NCI-H345 (cell line): ENCODE measurements around the gene KCNQ1.

Source experiments
- DNase-seq: peaks from one replicate; lab custom pipeline; 2025; lab: John Stamatoyannopoulos, UW

KCNQ1 gene

GRCh38 chr11:2409611-2410468, 35.0 kb upstream of the KCNQ1 start:
- DNase-seq: no peak

GRCh38 chr11:2410616-2411015, 34.2 kb upstream of the KCNQ1 start:
- DNase-seq: no peak

- no peak for DNase-seq
Observed at GRCh38 chr11:2411446-2412305, 33.1 kb upstream of the KCNQ1 start.

GRCh38 chr11:2412323-2412722, 32.5 kb upstream of the KCNQ1 start:
- DNase-seq: no peak

- DNase-seq: peak; percentile 9
Observed at GRCh38 chr11:2413742-2414579, 30.8 kb upstream of the KCNQ1 start.

GRCh38 chr11:2414616-2415015, 30.2 kb upstream of the KCNQ1 start:
- no peak for DNase-seq

- DNase-seq: no peak
Observed at GRCh38 chr11:2415171-2415570, 29.6 kb upstream of the KCNQ1 start.

- no peak for DNase-seq
Observed at GRCh38 chr11:2415601-2416380, 29.0 kb upstream of the KCNQ1 start.

- DNase-seq: no peak
Observed at GRCh38 chr11:2416765-2417164, 28.0 kb upstream of the KCNQ1 start.

GRCh38 chr11:2417856-2418692, 26.7 kb upstream of the KCNQ1 start:
- DNase-seq: no peak

- no peak for DNase-seq
Observed at GRCh38 chr11:2418693-2419360, 26.0 kb upstream of the KCNQ1 start.

GRCh38 chr11:2419638-2420501, 24.9 kb upstream of the KCNQ1 start:
- DNase-seq: peak; percentile 71

GRCh38 chr11:2420502-2421225, 24.1 kb upstream of the KCNQ1 start:
- DNase-seq: peak; percentile 80

GRCh38 chr11:2421226-2421994, 23.4 kb upstream of the KCNQ1 start:
- no peak for DNase-seq

- no peak for DNase-seq
Observed at GRCh38 chr11:2421996-2422395, 22.8 kb upstream of the KCNQ1 start.

- DNase-seq: no peak
Observed at GRCh38 chr11:2422461-2423156, 22.2 kb upstream of the KCNQ1 start.
